Skin epidermis (tissue), 12 donors: ENCODE results near the gene PCDHB3.
"Not testable (repeated sequence)": the region's sequence is repeated elsewhere in the genome, so short reads cannot be mapped to it uniquely, and the experiment has no call there.

Experiments
- H3K27ac ChIP-seq, 21 experiments: fragments of 200-600 bp; sonication (generic) in 11 of 21; one replicate each; pipeline ENCODE4 v1.5.0; 2020; ENCODE audit warnings: mild to moderate bottlenecking in 3 of 21, inconsistent platforms in 2 of 21, moderate library complexity in 2 of 21
- H3K4me3 ChIP-seq, 7 experiments: fragments of 200-600 bp; sonication (generic) in 2 of 7; one replicate each; pipeline ENCODE4 v1.5.0; 2020; ENCODE audit warnings: inconsistent platforms in 2 of 7, mild to moderate bottlenecking in 2 of 7, moderate library complexity in 1 of 7

PCDHB3 gene

GRCh38 chr5:141135030-141135717 is 34.9 kb downstream of the PCDHB3 start, which contains the start of gene PCDHB5:
PCDHB5 (plus strand) TSS chr5:141135206; CDS start chr5:141135435, 229 bp downstream.
- H3K4me3 ChIP-seq = peak within 1 kb of the TSS in 1 of 7 experiments; percentile 17
- no peak within 1 kb of the TSS for H3K27ac ChIP-seq

- Histone ChIP-seq H3K27ac (no peak overlapping the region), H3K4me3 (peak overlapping the region in 1 of 7 experiments; percentile 17)
These were observed 35.5 kb downstream of the PCDHB3 start for GRCh38 chr5:141135718-141136266.

- not testable (repeated sequence) for H3K4me3 ChIP-seq, H3K27ac ChIP-seq
These were observed 37.1 kb downstream of the PCDHB3 start for GRCh38 chr5:141137346-141137745.

- Histone ChIP-seq H3K4me3 (no peak within 1 kb of the TSS), H3K27ac (no peak within 1 kb of the TSS)
These were observed 49.5 kb downstream of the PCDHB3 start, which contains the start of gene PCDHB6 for GRCh38 chr5:141149812-141150211. PCDHB6 (plus strand) TSS chr5:141150057; CDS start chr5:141150258, 201 bp downstream.

- Histone ChIP-seq H3K27ac (no peak overlapping the region), H3K4me3 (no peak overlapping the region)
These were observed 50.1 kb downstream of the PCDHB3 start for GRCh38 chr5:141150224-141150992.

- no peak overlapping the region for H3K4me3 ChIP-seq
- H3K27ac ChIP-seq = no peak overlapping the region
These were observed 50.7 kb downstream of the PCDHB3 start for GRCh38 chr5:141150993-141151325.

GRCh38 chr5:141151632-141152031 is 51.4 kb downstream of the PCDHB3 start:
- not testable (repeated sequence) for H3K4me3 ChIP-seq, H3K27ac ChIP-seq

GRCh38 chr5:141152096-141152495 is 51.8 kb downstream of the PCDHB3 start:
- not testable (repeated sequence) for H3K4me3 ChIP-seq, H3K27ac ChIP-seq
